ENCODE measurements around the gene LGALS4.

GRCh38 chr19:38780443-38780842 lies 32.3 kb downstream of the LGALS4 start:
- no peak for TF ChIP-seq CTCF (IDR thresholded peaks at IDR 0.05; ENCODE audit: insufficient read depth, low read depth, low read length)
- TF ChIP-seq EZH2 (IDR thresholded peaks at IDR 0.05; ENCODE audit: insufficient read depth, low read length), result no peak
